Astrocyte of the spinal cord (primary cell): ENCODE results near the gene CEP57.

Experiments used
- DNase-seq: peaks from one replicate; pipeline ENCODE4 v3.0.0; 2011; ENCODE audit warnings: low read depth, low spot score
- H3K4me3 ChIP-seq: 2 replicates; pipeline ENCODE4 v1.5.1; 2011; ENCODE audit warnings: low read depth, mild to moderate bottlenecking, low read length, moderate library complexity
- in situ Hi-C: cut with HindIII; loops from 2 replicates; pipeline ENCODE4 v1.10.0; 2017; ENCODE audit warnings: low sequenced_read_pairs
- TF ChIP-seq, protein P1 (sequence below): IDR thresholded peaks from 2 replicates; pipeline ENCODE4 v1.5.1; 2012; ENCODE audit warnings: low read depth, mild to moderate bottlenecking, low read length, inconsistent platforms

Gene CEP57

DNA sequence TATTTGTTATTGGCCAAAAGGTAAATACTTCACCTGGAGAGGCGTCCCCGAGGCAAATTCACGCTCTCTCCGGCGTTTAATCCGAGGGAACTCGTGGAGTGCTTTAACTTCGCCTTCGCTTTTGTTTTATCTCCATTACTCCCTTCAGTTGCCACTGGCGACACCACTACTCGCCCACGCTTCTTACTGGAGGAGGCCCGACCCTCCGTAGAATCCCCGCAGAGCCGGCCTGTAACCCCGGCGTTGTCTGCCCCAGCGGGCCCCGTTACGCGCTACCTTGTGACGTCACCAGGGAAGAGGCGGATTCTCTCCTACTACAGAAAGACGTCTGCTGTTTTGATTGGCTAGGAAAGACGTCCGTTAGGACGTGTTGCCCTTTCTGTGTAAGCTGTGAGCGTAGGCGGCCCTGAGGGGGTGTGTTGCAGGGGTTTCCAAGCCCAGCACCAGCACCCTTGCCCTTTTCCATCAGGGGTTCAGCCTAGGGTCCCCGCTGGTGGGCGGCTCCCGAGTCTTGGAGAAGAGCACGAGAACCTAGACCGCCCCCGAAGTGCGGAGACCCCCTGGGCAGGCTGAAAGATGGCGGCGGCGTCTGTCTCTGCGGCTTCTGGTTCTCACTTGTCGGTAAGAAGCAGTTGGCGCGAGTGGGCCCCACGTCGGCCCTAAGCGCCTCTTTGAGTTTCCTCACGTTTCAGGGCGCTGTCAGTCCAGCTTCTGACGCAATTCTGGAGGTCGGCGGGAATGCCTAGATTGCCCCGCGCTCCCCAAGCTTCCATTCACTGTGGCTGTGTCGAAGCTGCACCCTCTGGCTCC, at the start of gene CEP57:
TSS of gene CEP57 (plus strand) at position 376 of the 810 bp plus-strand sequence. CDS start at position 577, 201 bp downstream.
- TF ChIP-seq, protein P1, sequence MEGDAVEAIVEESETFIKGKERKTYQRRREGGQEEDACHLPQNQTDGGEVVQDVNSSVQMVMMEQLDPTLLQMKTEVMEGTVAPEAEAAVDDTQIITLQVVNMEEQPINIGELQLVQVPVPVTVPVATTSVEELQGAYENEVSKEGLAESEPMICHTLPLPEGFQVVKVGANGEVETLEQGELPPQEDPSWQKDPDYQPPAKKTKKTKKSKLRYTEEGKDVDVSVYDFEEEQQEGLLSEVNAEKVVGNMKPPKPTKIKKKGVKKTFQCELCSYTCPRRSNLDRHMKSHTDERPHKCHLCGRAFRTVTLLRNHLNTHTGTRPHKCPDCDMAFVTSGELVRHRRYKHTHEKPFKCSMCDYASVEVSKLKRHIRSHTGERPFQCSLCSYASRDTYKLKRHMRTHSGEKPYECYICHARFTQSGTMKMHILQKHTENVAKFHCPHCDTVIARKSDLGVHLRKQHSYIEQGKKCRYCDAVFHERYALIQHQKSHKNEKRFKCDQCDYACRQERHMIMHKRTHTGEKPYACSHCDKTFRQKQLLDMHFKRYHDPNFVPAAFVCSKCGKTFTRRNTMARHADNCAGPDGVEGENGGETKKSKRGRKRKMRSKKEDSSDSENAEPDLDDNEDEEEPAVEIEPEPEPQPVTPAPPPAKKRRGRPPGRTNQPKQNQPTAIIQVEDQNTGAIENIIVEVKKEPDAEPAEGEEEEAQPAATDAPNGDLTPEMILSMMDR: no peak
- peak within 1 kb of the TSS; percentile 95 for H3K4me3 ChIP-seq
- in situ Hi-C loops: no loop called here
- DNase-seq: peak; percentile 99

DNA sequence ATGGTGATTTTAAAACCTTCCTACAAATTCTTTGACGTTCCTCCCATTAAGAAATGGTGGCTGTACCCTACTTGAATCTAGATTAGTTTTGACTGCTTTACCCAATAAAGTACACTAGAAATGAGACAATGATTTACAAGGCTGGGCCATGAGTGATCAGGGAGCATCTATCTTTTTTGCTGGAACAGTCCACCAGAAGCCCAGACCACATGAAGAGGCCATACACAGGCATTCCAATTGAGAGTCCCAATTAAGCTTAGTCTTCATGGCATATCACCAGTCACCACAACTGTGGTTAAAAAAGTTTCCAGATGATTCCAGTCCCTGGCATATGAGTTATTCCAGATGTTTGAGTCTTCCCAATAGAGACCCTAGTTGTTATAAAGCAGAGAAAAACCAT, 40.2 kb upstream of the CEP57 start:
- TF ChIP-seq, protein P1: no peak
- in situ Hi-C loops: no loop called here
- no peak for DNase-seq
- no peak overlapping the region for H3K4me3 ChIP-seq

DNA sequence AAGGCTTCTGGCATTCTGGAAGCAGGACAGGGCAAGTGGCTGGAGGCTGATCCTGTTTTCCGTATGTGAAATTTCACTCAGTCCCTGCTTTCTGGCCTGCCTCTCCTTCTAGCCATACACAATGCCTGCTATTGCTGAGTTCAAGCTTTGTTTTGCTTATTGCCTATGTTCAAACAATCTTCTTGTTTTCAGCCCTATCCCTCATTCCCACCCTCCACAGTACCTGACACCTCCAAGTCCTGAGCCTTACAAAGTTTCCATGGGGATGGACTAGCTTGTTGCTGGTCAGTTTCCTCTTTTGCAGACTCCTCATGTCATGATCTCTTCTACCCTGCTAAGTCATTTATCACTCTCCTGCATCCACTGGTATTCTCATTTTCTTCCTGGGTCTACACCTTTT, 38.8 kb upstream of the CEP57 start:
- no peak for DNase-seq
- in situ Hi-C loops: no loop called here
- TF ChIP-seq, protein P1: no peak
- no peak overlapping the region for H3K4me3 ChIP-seq

DNA sequence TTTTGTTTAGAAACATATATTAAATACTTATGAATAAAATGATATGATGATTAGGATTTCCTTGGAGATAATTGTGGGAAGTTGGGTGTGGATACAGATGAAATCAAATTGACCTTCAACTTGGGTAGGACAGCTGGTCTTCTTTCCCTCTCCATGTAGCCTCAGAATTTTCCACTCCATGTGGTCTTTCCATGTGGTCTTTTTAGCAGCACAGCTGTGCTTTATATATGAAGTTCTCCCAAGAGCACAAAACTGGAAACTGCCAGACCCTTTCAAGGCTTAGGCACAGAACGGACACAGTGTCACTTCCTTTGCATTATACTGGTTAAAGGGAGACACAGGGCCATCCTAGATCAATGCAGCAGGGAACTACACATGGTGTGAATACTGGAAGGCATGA, 29.4 kb upstream of the CEP57 start:
- DNase-seq: no peak
- TF ChIP-seq, protein P1: no peak
- in situ Hi-C loops: no loop called here
- H3K4me3 ChIP-seq: no peak overlapping the region

DNA sequence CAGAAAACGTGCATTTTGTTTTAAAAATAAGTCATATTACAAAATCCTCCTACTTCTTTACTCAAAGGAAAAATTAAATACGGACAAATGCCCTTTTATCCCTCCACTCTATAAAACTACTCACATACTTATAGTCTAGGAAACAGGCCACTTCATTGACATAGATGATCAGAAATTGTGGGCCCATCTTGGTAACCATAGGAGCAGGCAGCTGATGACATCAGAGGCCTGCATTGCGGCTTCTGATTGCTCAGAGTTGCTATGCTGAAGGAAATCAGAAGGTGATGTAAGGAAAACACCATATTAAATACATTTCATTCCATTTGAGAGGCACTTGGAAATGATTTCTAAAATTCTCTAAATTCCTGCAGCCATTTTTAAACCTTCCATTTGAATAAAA, 27.8 kb upstream of the CEP57 start:
- in situ Hi-C loops: no loop called here
- peak; percentile 8 for DNase-seq

DNA sequence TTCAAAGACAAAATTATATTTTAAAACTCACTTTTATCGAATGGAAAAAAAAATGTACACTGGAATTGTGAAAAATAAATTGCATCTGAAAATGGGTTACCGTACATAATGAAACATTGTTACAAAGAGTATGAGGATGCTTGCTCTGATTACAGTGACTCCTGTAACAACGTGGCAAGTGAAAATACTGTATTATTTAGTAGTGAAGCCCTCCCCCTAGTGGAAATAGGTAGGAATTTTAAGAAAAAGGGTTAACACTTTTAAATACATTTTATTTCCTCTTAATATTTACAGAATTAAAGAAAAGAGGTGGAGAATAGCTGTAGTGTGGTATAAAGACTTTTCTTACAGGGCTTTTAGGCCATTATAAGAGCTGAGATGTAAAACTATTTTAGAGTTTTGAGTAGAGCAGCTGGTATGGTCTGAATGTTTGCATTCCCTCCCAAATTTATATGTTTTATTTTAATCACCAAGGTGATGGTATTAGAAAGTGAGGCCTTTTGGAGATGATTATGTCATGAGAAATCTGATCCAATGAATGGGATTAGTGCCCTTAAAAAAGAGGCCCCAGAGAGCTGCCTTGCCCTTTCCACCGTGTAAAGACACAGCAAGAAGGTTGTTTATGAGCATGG, 25.9 kb upstream of the CEP57 start:
- TF ChIP-seq, protein P1: peak; percentile 47
- H3K4me3 ChIP-seq: no peak overlapping the region
- DNase-seq: peak; percentile 76
- in situ Hi-C loops: no loop called here

More for the DNA sequence above, 27.8 kb upstream of the CEP57 start:
- TF ChIP-seq, protein P1: no peak
- no peak overlapping the region for H3K4me3 ChIP-seq
